Measurements from ENCODE around the gene PRDM16.

DNA sequence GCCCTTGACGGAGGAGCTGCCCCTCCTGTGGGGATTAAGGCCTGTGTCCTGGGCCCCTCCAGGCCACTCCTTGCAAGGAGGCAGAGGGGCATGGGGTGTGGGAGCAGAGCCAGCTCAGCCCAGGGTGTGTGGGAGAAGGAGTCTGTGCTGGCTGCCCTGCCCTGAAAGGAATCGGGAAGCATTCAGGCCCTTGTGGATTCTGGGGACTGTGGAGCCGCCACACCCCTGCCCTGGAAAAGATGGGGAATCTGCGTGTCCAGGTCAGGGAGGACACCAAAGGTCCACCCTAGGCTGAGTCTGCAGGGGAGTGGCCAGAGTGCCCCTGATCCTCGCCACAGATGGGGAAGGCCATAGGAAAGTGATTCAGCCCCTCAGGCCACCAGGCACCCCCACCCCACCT, 16.5 kb upstream of the PRDM16 start:
- TF ChIP-seq, protein P1, sequence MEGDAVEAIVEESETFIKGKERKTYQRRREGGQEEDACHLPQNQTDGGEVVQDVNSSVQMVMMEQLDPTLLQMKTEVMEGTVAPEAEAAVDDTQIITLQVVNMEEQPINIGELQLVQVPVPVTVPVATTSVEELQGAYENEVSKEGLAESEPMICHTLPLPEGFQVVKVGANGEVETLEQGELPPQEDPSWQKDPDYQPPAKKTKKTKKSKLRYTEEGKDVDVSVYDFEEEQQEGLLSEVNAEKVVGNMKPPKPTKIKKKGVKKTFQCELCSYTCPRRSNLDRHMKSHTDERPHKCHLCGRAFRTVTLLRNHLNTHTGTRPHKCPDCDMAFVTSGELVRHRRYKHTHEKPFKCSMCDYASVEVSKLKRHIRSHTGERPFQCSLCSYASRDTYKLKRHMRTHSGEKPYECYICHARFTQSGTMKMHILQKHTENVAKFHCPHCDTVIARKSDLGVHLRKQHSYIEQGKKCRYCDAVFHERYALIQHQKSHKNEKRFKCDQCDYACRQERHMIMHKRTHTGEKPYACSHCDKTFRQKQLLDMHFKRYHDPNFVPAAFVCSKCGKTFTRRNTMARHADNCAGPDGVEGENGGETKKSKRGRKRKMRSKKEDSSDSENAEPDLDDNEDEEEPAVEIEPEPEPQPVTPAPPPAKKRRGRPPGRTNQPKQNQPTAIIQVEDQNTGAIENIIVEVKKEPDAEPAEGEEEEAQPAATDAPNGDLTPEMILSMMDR (IDR thresholded peaks at IDR 0.05; ENCODE audit: poor library complexity, severe bottlenecking), result no peak
- TF ChIP-seq RAD21 (conservative IDR thresholded peaks at IDR 0.05) (no peak), EP300 (conservative IDR thresholded peaks at IDR 0.05; ENCODE audit: poor library complexity, severe bottlenecking) (no peak), EZH2 (IDR thresholded peaks at IDR 0.05; ENCODE audit: borderline replicate concordance, insufficient read depth, low read length, poor library complexity, severe bottlenecking) (no peak), TAF1 (IDR thresholded peaks at IDR 0.05; ENCODE audit: low read depth) (no peak)

All from neural cell (in vitro differentiated cells).